Neural cell (in vitro differentiated cells): ENCODE data around the gene PRPF40B.

ENCODE experiments used
- EZH2 ChIP-seq: fragments of 200-600, 300-800 bp; shearing (Covaris generic), sonication (generic); IDR thresholded peaks from 2 replicates; pipeline ENCODE4 v1.6.1; 2014; ENCODE audit warnings: antibody characterized with exemption, low read length, borderline replicate concordance, mild to moderate bottlenecking; ENCODE audit not compliant: insufficient read depth, poor library complexity, severe bottlenecking
- MXI1 ChIP-seq: fragments of 450-650 bp; conservative IDR thresholded peaks from 2 replicates; pipeline ENCODE4 v1.6.1; 2014; ENCODE audit warnings: antibody characterized with exemption, mild to moderate bottlenecking; ENCODE audit not compliant: poor library complexity, severe bottlenecking
- POLR2AphosphoS5 ChIP-seq: IDR thresholded peaks from 2 replicates; pipeline ENCODE4 v1.6.1; 2012
- TF ChIP-seq, protein P1 (sequence below): fragments of 450-650 bp; IDR thresholded peaks from 2 replicates; pipeline ENCODE4 v1.5.1; 2014; ENCODE audit warnings: antibody characterized with exemption, mild to moderate bottlenecking, moderate library complexity; ENCODE audit not compliant: poor library complexity, severe bottlenecking

DNA sequence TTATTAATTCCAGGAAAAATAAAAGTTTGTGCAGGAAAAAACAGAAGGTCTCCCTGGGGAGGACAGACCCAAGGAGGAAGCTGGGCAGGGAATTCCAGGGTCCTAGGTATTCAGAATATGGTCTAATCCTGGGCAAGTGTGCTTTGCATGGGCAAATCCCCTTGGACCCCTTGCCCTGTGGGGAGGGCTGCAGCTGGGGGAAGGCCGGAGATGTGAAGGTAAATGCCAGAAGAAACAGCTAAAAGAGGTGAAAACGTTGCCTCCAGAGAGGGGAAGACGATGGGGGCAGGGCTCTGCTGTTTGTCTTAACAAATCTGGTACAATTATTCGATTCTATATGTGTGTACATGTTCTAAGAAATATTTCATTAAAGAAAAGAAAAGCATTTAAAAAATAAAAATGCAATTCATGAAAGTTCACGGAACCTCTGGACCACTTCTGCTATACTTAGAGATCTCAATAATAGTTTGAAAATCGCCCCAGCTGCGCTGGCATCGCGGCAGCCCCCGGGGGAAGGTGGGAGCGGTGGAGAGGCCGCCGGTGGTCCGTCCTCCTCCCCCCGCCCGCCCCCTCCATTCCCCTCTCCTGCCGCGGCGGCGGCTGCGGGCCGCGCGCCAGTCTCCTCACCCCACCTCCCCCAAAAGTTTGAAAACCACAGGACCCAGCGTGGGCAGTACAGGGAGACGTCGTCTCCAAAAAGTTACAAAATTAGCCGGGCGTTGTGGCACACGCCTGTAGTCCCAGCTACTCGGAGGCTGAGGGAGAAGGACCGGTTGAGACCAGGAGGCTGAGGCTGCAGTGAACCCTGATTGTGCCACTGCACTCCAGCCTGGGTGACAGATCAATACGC, 1.5 kb upstream of the PRPF40B start:
- TF ChIP-seq, protein P1, sequence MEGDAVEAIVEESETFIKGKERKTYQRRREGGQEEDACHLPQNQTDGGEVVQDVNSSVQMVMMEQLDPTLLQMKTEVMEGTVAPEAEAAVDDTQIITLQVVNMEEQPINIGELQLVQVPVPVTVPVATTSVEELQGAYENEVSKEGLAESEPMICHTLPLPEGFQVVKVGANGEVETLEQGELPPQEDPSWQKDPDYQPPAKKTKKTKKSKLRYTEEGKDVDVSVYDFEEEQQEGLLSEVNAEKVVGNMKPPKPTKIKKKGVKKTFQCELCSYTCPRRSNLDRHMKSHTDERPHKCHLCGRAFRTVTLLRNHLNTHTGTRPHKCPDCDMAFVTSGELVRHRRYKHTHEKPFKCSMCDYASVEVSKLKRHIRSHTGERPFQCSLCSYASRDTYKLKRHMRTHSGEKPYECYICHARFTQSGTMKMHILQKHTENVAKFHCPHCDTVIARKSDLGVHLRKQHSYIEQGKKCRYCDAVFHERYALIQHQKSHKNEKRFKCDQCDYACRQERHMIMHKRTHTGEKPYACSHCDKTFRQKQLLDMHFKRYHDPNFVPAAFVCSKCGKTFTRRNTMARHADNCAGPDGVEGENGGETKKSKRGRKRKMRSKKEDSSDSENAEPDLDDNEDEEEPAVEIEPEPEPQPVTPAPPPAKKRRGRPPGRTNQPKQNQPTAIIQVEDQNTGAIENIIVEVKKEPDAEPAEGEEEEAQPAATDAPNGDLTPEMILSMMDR: no peak
- TF ChIP-seq EZH2: no peak
- no peak for TF ChIP-seq POLR2AphosphoS5
- no peak for TF ChIP-seq MXI1
